A673 (cell line): ENCODE results near the gene ANKRD11. TPM values are rescaled to one million over a fixed set of nuclear protein-coding genes. Genes with fewer than 3 reads are reported as not detected.
"Not testable (repeated sequence)": the region's sequence is repeated elsewhere in the genome, so short reads cannot be mapped to it uniquely, and the experiment has no call there.

Experiments
- BruUV-seq: library from RNA; stranded (reverse); fragments of 400-500 nt; replicated peaks from 2 replicates; lab custom pipeline; 2021; lab: Mats Ljungman, UMichigan
- CTCF ChIA-PET: fragments of 300-600 bp; sonication (Branson Sonifier 250); formaldehyde crosslinking; loops from one replicate; lab custom pipeline; 2022; ENCODE audit warnings: antibody characterized with exemption; lab: Charles Lee
- POLR2A ChIA-PET: fragments of 300-600 bp; sonication (Branson Sonifier 250); formaldehyde crosslinking; loops from one replicate; lab custom pipeline; 2022; ENCODE audit warnings: antibody characterized with exemption; ENCODE audit not compliant: low non-redundant PET; lab: Charles Lee
- DNase-seq: peaks from one replicate; pipeline ENCODE4 v3.0.0-alpha.2; 2015; ENCODE audit warnings: low spot score
- H3K27ac ChIP-seq: fragments of 200-600 bp; sonication (generic); 2 replicates; pipeline ENCODE4 v1.5.1; 2016; ENCODE audit warnings: mixed run types, low read depth, mild to moderate bottlenecking, mixed read lengths, antibody characterized with exemption, low read length; ENCODE audit not compliant: poor library complexity, severe bottlenecking
- H3K27me3 ChIP-seq: fragments of 200-600 bp; sonication (generic); replicated peaks from 2 replicates; pipeline ENCODE4 v1.6.1; 2017; ENCODE audit warnings: mixed run types, low read depth, mild to moderate bottlenecking, mixed read lengths, antibody characterized with exemption, low read length; ENCODE audit not compliant: insufficient read depth, poor library complexity
- H3K36me3 ChIP-seq: fragments of 200-600 bp; sonication (generic); 2 replicates; pipeline ENCODE4 v1.6.1; 2016; ENCODE audit warnings: mixed run types, mild to moderate bottlenecking, mixed read lengths, antibody characterized with exemption, low read length; ENCODE audit not compliant: insufficient read depth, poor library complexity, severe bottlenecking
- H3K4me1 ChIP-seq: fragments of 200-600 bp; sonication (generic); 2 replicates; pipeline ENCODE4 v1.6.1; 2017; ENCODE audit warnings: mixed run types, mild to moderate bottlenecking, mixed read lengths, antibody characterized with exemption, low read length; ENCODE audit not compliant: insufficient read depth, poor library complexity, severe bottlenecking
- H3K4me3 ChIP-seq: fragments of 200-600 bp; sonication (generic); 2 replicates; pipeline ENCODE4 v1.5.1; 2016; ENCODE audit warnings: low read depth, mixed run types, mild to moderate bottlenecking, mixed read lengths, low read length; ENCODE audit not compliant: poor library complexity, severe bottlenecking
- H3K9me3 ChIP-seq: fragments of 200-600 bp; sonication (generic); 2 replicates; pipeline ENCODE4 v1.6.1; 2016; ENCODE audit warnings: mixed run types, low read depth, mild to moderate bottlenecking, mixed read lengths, antibody characterized with exemption, low read length; ENCODE audit not compliant: poor library complexity, severe bottlenecking
- CTCF ChIP-seq: fragments of 300-800, 200-600 bp; sonication (generic); conservative IDR thresholded peaks from 2 replicates; pipeline ENCODE4 v1.5.1; 2017; ENCODE audit warnings: low read depth, mild to moderate bottlenecking, antibody characterized with exemption, low read length, moderate library complexity, mixed read lengths
- EZH2 ChIP-seq: fragments of 200-600 bp; sonication (generic); IDR thresholded peaks from 2 replicates; pipeline ENCODE4 v1.6.1; 2017; ENCODE audit warnings: borderline replicate concordance, low read depth, mild to moderate bottlenecking, mixed read lengths, antibody characterized with exemption, low read length; ENCODE audit not compliant: poor library complexity, severe bottlenecking
- intact Hi-C: fragments of 100-400 bp; cut with micrococcal nuclease; formaldehyde crosslinking; loops from one replicate; pipeline ENCODE4 v1.10.0; 2022; ENCODE audit not compliant: unreplicated experiment
- total RNA-seq: library from RNA; stranded (reverse); gene quantifications from 2 replicates; pipeline ENCODE4 v1.2.3, GENCODE V29; 2021

Gene ANKRD11
- total RNA-seq, 1 experiment from 2014 or later = 217 TPM

GRCh38 chr16:89392881-89393737, 97.3 kb downstream of the ANKRD11 start:
- no peak overlapping the region for H3K4me3 ChIP-seq
- peaks cover 12% of the 10 kb centered on the region for H3K36me3 ChIP-seq
- intact Hi-C loops = no loop called here
- peaks cover 16% of the 10 kb centered on the region for H3K4me1 ChIP-seq
- DNase-seq = no peak
- no peak overlapping the region for H3K27ac ChIP-seq
- POLR2A ChIA-PET = no interaction called here
- TF ChIP-seq EZH2 = no peak
- no peak for TF ChIP-seq CTCF
- no peaks in the 10 kb centered on the region for H3K9me3 ChIP-seq
- no TSS peak for BruUV-seq
- no peaks in the 10 kb centered on the region for H3K27me3 ChIP-seq
- CTCF ChIA-PET = no interaction called here

- intact Hi-C loops, BruUV-seq, H3K4me3 ChIP-seq, POLR2A ChIA-PET, H3K9me3 ChIP-seq, DNase-seq, CTCF ChIA-PET, H3K4me1 ChIP-seq, H3K27me3 ChIP-seq, H3K36me3 ChIP-seq, H3K27ac ChIP-seq: not testable (repeated sequence)
These were observed 100.2 kb downstream of the ANKRD11 start for GRCh38 chr16:89390224-89390583.

GRCh38 chr16:89389504-89390223, 100.7 kb downstream of the ANKRD11 start:
- H3K4me3 ChIP-seq, DNase-seq, H3K36me3 ChIP-seq, BruUV-seq, H3K4me1 ChIP-seq, H3K27me3 ChIP-seq, CTCF ChIA-PET, H3K27ac ChIP-seq, intact Hi-C loops, H3K9me3 ChIP-seq: not testable (repeated sequence)
- POLR2A ChIA-PET = interaction anchor here (0.6 kb wide), 1 partner anchor 9 kb away, joined by 3 read pairs; no protein-coding TSS in a partner anchor

- Histone ChIP-seq H3K36me3 (peaks cover 6% of the 10 kb centered on the region), H3K4me1 (no peaks in the 10 kb centered on the region), H3K27ac (no peak overlapping the region), H3K4me3 (no peak overlapping the region), H3K9me3 (no peaks in the 10 kb centered on the region), H3K27me3 (no peaks in the 10 kb centered on the region)
- ChIA-PET POLR2A (no interaction called here), CTCF (no interaction called here)
- BruUV-seq = no TSS peak
- no peak for DNase-seq
- TF ChIP-seq CTCF (no peak), EZH2 (no peak)
- intact Hi-C loops = no loop called here
These were observed 101.8 kb downstream of the ANKRD11 start for GRCh38 chr16:89388536-89388935.
